ENCODE measurements around the gene GALNT8. TPM values are rescaled to one million over a fixed set of nuclear protein-coding genes. Genes with fewer than 3 reads are reported as not detected.

The GALNT8 gene
- total RNA-seq, 1 experiment from 2014 or later, result not detected

Other genes with a start within 250 kb of the GALNT8 start
- gene RAD51AP1, start 181.5 kb upstream of the GALNT8 start, total RNA-seq (2021; ENCODE audit: unreplicated experiment), result 28.2 TPM
- 27.1 TPM for gene DYRK4, start 158.2 kb upstream of the GALNT8 start, total RNA-seq (2021; ENCODE audit: unreplicated experiment)
- 4.3 TPM for gene AKAP3, start 71.3 kb upstream of the GALNT8 start, total RNA-seq (2021; ENCODE audit: unreplicated experiment)
- 95.4 TPM for gene NDUFA9, start 71.3 kb upstream of the GALNT8 start, total RNA-seq (2021; ENCODE audit: unreplicated experiment)
- not detected for gene KCNA1, start 189.5 kb downstream of the GALNT8 start, total RNA-seq (2021; ENCODE audit: unreplicated experiment)

All from HCT116 (cell line).